ENCODE measurements around the gene BTNL3. TPM values are rescaled to one million over a fixed set of nuclear protein-coding genes. Genes with fewer than 3 reads are reported as not detected.
"Not testable (repeated sequence)": the region's sequence is repeated elsewhere in the genome, so short reads cannot be mapped to it uniquely, and the experiment has no call there.

BTNL3 gene
- total and polyA plus RNA-seq, 12 donors: 0.03 to 0.17 TPM; not detected in 10

- intact Hi-C loops (cut with DNase I): loop anchor here in 4 of 10 donors (5.0 to 10.0 kb wide), 7 partner anchors 113 to 249 kb away; partner anchors contain the start of gene MGAT1 (in 1 of the 4)
- WGBS, 2 donors: 66 to 67% methylated on average over 10 of the region's 10 CpGs
- no peak for TF ChIP-seq CTCF (IDR thresholded peaks at IDR 0.05)
These were observed 55.5 kb downstream of the BTNL3 start for GRCh38 chr5:181044093-181044599.

DNA sequence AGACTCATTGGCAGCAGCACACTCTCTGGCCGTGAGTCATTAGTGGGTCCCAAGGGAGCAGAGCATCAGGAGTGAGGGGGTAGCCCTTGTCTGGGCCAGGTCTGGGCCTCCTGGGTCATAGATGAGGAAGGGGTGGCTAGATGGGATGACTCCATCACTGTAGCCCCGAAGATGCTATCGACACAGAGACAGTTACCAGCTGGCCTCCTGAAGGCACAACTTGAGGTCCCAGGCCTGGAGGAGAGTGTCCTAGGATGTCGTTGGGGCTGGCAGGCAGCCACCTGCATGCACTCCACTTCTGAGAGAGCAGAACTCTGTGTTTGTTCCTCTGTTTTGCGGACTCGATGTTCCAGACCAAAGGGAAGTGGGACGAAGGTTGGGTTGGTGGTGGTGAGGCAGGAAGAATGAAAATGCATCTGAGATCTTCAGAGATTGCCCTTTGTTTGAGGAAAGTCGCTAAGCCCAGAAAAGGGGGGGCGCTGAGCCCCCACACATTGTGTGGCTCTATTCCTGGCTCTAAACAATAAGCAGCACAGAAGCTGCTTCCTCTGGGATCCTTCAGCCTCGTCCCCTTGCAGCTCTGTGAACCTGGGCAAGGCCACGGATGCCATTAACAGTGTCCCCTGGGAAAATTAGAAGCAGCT is 56.1 kb downstream of the BTNL3 start:
- H3K36me3 ChIP-seq: peaks cover 0 to 17% (median 0%) of the 10 kb centered on the region in 9 donors
- H3K27ac ChIP-seq: peak overlapping the region; percentile 14 to 93 (median 86)
- H3K4me3 ChIP-seq: peak overlapping the region in 7 of 10 donors; percentile 19 to 62 (median 54)
- DNase-seq (peak; percentile 69), ATAC-seq (peak; percentile 74 to 89 (median 86))
- WGBS, 2 donors: 32 to 43% methylated on average over 11 of the region's 11 CpGs
- no peak for TF ChIP-seq CTCF (IDR thresholded peaks at IDR 0.05)
- no peaks in the 10 kb centered on the region for H3K9me3 ChIP-seq
- intact Hi-C loops (cut with DNase I): loop anchor here in 5 of 10 donors (1.0 to 10.0 kb wide), 8 partner anchors 113 to 250 kb away; partner anchors contain the start of gene MGAT1 (in 1 of the 5)
- peaks cover 0 to 51% (median 42%) of the 10 kb centered on the region in 7 donors for H3K27me3 ChIP-seq
- peaks cover 0 to 27% (median 4%) of the 10 kb centered on the region in 9 donors for H3K4me1 ChIP-seq

More at GRCh38 chr5:181044093-181044599, 55.5 kb downstream of the BTNL3 start:
- ATAC-seq (peak in 1 of 8 donors; percentile 1), DNase-seq (no peak)
- Histone ChIP-seq H3K9me3 (no peaks in the 10 kb centered on the region), H3K36me3 (peaks cover 0 to 13% (median 0%) of the 10 kb centered on the region in 9 donors), H3K4me1 (peaks cover 0 to 22% (median 4%) of the 10 kb centered on the region in 9 donors), H3K4me3 (peak overlapping the region in 9 of 10 donors; percentile 4 to 62 (median 48)), H3K27me3 (peaks cover 0 to 47% (median 35%) of the 10 kb centered on the region in 7 donors), H3K27ac (peak overlapping the region; percentile 14 to 93 (median 86))

DNA sequence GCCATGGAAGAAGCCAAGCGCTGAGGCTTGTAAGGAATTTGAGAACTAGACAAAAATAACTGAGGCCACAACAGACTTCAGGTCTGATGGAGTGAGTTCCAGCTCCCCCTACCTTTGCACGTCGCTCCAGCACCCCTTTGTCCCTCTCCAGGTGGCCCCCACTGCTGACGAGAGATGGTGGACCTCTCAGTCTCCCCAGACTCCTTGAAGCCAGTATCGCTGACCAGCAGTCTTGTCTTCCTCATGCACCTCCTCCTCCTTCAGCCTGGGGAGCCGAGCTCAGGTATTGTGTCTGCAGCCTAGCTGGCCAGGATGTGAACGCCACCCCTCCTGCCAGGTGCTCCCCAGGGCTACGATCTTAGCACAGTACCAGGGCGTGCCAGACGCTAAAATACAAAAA is 56.7 kb downstream of the BTNL3 start:
- TF ChIP-seq CTCF (IDR thresholded peaks at IDR 0.05): peak in 4 of 9 donors; percentile 10 to 44 (median 23)
- no peak for DNase-seq
- H3K27ac ChIP-seq: peak overlapping the region in 9 of 10 donors; percentile 68 to 90 (median 82)
- peak in 2 of 8 donors; percentile 1 to 5 for ATAC-seq
- H3K4me1 ChIP-seq: peaks cover 0 to 32% (median 9%) of the 10 kb centered on the region in 9 donors
- WGBS, 2 donors: 51 to 54% methylated on average over 10 of the region's 10 CpGs
- H3K4me3 ChIP-seq: peak overlapping the region in 6 of 10 donors; percentile 14 to 60 (median 28)
- no peaks in the 10 kb centered on the region for H3K9me3 ChIP-seq
- H3K27me3 ChIP-seq: peaks cover 4 to 56% (median 47%) of the 10 kb centered on the region in 7 donors
- intact Hi-C loops (cut with DNase I): loop anchor here in 3 of 10 donors (1.0 to 10.0 kb wide), 3 partner anchors 119 to 251 kb away; no protein-coding TSS in a partner anchor
- peaks cover 0 to 21% (median 0%) of the 10 kb centered on the region in 9 donors for H3K36me3 ChIP-seq

GRCh38 chr5:181045857-181046256 is 57.2 kb downstream of the BTNL3 start:
- H3K4me3 ChIP-seq, DNase-seq, ATAC-seq, H3K9me3 ChIP-seq: not testable (repeated sequence)
- Histone ChIP-seq H3K27me3 (peaks cover 4 to 62% (median 47%) of the 10 kb centered on the region in 7 donors), H3K36me3 (peaks cover 0 to 24% (median 0%) of the 10 kb centered on the region in 9 donors), H3K4me1 (peaks cover 0 to 37% (median 10%) of the 10 kb centered on the region in 9 donors), H3K27ac (peak overlapping the region in 8 of 10 donors; percentile 68 to 90 (median 80))
- intact Hi-C loops (cut with DNase I): loop anchor here in 3 of 10 donors (1.0 to 10.0 kb wide), 3 partner anchors 119 to 251 kb away; no protein-coding TSS in a partner anchor
- 0 to 16% methylated on average over 1 of the region's 1 CpG for WGBS, 2 donors

Data from heart right ventricle (tissue), 16 donors.